Right cardiac atrium (tissue), 5 donors: ENCODE measurements around the gene FGD3. TPM values are rescaled to one million over a fixed set of nuclear protein-coding genes. Genes with fewer than 3 reads are reported as not detected.

Experiments used
- ATAC-seq, 2 donors: fragments of 200-7000 bp; cut with Tn5 transposase; one replicate each; pipeline versions ENCODE4 v1.8.0 to v1.9.1; 2020; ENCODE audit warnings: moderate library complexity in 2 of 2, mild to moderate bottlenecking in 1 of 2
- DNase-seq, 3 donors: peaks; one replicate each; pipeline ENCODE4 v3.0.0-alpha.2; 2020
- H3K27ac ChIP-seq: one replicate; pipeline ENCODE4 v1.5.1; 2013; ENCODE audit warnings: mild to moderate bottlenecking, low read length, control low read depth, moderate library complexity
- H3K27me3 ChIP-seq: one replicate; pipeline ENCODE4 v1.6.1; 2013; ENCODE audit not compliant: control insufficient read depth, insufficient read depth
- H3K4me1 ChIP-seq: one replicate; pipeline ENCODE4 v1.6.1; 2013; ENCODE audit warnings: low read length; ENCODE audit not compliant: control insufficient read depth, insufficient read depth
- H3K4me3 ChIP-seq: one replicate; pipeline ENCODE4 v1.5.1; 2013; ENCODE audit warnings: low read length, control low read depth
- H3K9me3 ChIP-seq: one replicate; pipeline ENCODE4 v1.6.1; 2013; ENCODE audit warnings: low read length; ENCODE audit not compliant: control insufficient read depth
- WGBS: extraction: QIAGEN DNeasy Blood & Tissue Kit; methylation state at CpG from one replicate; pipeline ENCODE4 v1.1.7; 2013; 5-methylcytosine and 5-hydroxymethylcytosine counted together
- intact Hi-C, 4 donors: fragments of 100-400 bp; cut with DNase I; formaldehyde crosslinking; loops; one replicate each; pipeline versions ENCODE4 v1.11.0 to v1.14.0; 2022 to 2023
- polyA plus RNA-seq: library from polyadenylated mRNA; stranded (reverse); fragments of 200-250 nt; gene quantifications from one replicate; pipeline ENCODE4 v1.2.3, GENCODE V29; 2013
- total RNA-seq, 4 donors: library from RNA; stranded (reverse); fragmentation: NEBNext Ultra II Directional; extraction: Animal tissue kit (Norgen Biotek cat#: 25700); gene quantifications; one replicate each; pipeline ENCODE4 v1.2.1, GENCODE V29; 2021
- donor health status: healthy with polysubstance abuse.
- donor health status: DM: no; HTN: yes; CAD: no.
- donor health status: DM: no; HTN: no; CAD: no.
- donor health status: DM: no; HTN: yes; CAD: no; lungs with severe emphysema.
- donor health status: DM: yes; HTN: yes; CAD: no.

Gene FGD3
- total and polyA plus RNA-seq, 5 donors, result 1.1 to 3.2 (median 2.9) TPM

- Histone ChIP-seq H3K4me3 (no peak overlapping the region), H3K9me3 (no peaks in the 10 kb centered on the region), H3K4me1 (peaks cover 4% of the 10 kb centered on the region), H3K27ac (no peak overlapping the region), H3K27me3 (no peaks in the 10 kb centered on the region)
- 90% methylated on average over 8 of the region's 8 CpGs for WGBS
- intact Hi-C loops, result no loop called here
- DNase-seq (no peak), ATAC-seq (no peak)
These were observed 101.5 kb downstream of the FGD3 start for GRCh38 chr9:93048566-93049448.

GRCh38 chr9:93049491-93049890 is 102.2 kb downstream of the FGD3 start:
- H3K27ac ChIP-seq, result no peak overlapping the region
- intact Hi-C loops, result no loop called here
- no peaks in the 10 kb centered on the region for H3K27me3 ChIP-seq
- H3K4me3 ChIP-seq, result no peak overlapping the region
- no peaks in the 10 kb centered on the region for H3K9me3 ChIP-seq
- ATAC-seq (no peak), DNase-seq (peak in 1 of 3 donors; percentile 21)
- H3K4me1 ChIP-seq, result peaks cover 4% of the 10 kb centered on the region
- 88% methylated on average over 4 of the region's 4 CpGs for WGBS

GRCh38 chr9:93050231-93050630 is 102.9 kb downstream of the FGD3 start:
- H3K27me3 ChIP-seq, result no peaks in the 10 kb centered on the region
- peaks cover 4% of the 10 kb centered on the region for H3K4me1 ChIP-seq
- intact Hi-C loops, result no loop called here
- no peak overlapping the region for H3K27ac ChIP-seq
- H3K9me3 ChIP-seq, result no peaks in the 10 kb centered on the region
- no peak for ATAC-seq
- WGBS, result 97% methylated on average over 4 of the region's 4 CpGs
- no peak overlapping the region for H3K4me3 ChIP-seq
- DNase-seq, result no peak

GRCh38 chr9:93051680-93052089 is 104.4 kb downstream of the FGD3 start:
- peak; percentile 42 to 80 (median 77) for DNase-seq
- intact Hi-C loops, result no loop called here
- peaks cover 4% of the 10 kb centered on the region for H3K4me1 ChIP-seq

GRCh38 chr9:93052791-93053540 is 105.6 kb downstream of the FGD3 start:
- Histone ChIP-seq H3K4me1 (peaks cover 4% of the 10 kb centered on the region), H3K4me3 (no peak overlapping the region), H3K27me3 (no peaks in the 10 kb centered on the region), H3K27ac (no peak overlapping the region), H3K9me3 (no peaks in the 10 kb centered on the region)
- ATAC-seq (no peak), DNase-seq (no peak)
- intact Hi-C loops, result no loop called here
- 91% methylated on average over 15 of the region's 15 CpGs for WGBS

More at GRCh38 chr9:93051680-93052089, 104.4 kb downstream of the FGD3 start:
- ATAC-seq, result peak; percentile 80 to 84
- Histone ChIP-seq H3K4me3 (no peak overlapping the region), H3K27me3 (no peaks in the 10 kb centered on the region), H3K9me3 (no peaks in the 10 kb centered on the region), H3K27ac (no peak overlapping the region)
- WGBS, result 30% methylated on average over 6 of the region's 6 CpGs

GRCh38 chr9:93053781-93054331 is 106.5 kb downstream of the FGD3 start:
- DNase-seq, result no peak
- intact Hi-C loops, result no loop called here
- no peaks in the 10 kb centered on the region for H3K9me3 ChIP-seq
- H3K27me3 ChIP-seq, result no peaks in the 10 kb centered on the region
- 82% methylated on average over 5 of the region's 5 CpGs for WGBS
- H3K27ac ChIP-seq, result no peak overlapping the region
- no peak for ATAC-seq
- no peak overlapping the region for H3K4me3 ChIP-seq
- peaks cover 4% of the 10 kb centered on the region for H3K4me1 ChIP-seq

GRCh38 chr9:93054758-93055704 is 107.7 kb downstream of the FGD3 start:
- intact Hi-C loops, result no loop called here
- Histone ChIP-seq H3K27me3 (no peaks in the 10 kb centered on the region), H3K4me1 (peaks cover 4% of the 10 kb centered on the region), H3K4me3 (no peak overlapping the region), H3K9me3 (no peaks in the 10 kb centered on the region), H3K27ac (no peak overlapping the region)
- DNase-seq, result no peak
- 79% methylated on average over 11 of the region's 11 CpGs for WGBS
- no peak for ATAC-seq

- DNase-seq (no peak), ATAC-seq (no peak)
- Histone ChIP-seq H3K27ac (no peak overlapping the region), H3K9me3 (no peaks in the 10 kb centered on the region), H3K27me3 (no peaks in the 10 kb centered on the region), H3K4me1 (peaks cover under 1% of the 10 kb centered on the region), H3K4me3 (no peak overlapping the region)
- whole genome bisulfite sequencing, result 89% methylated on average over 8 of the region's 8 CpGs
- intact Hi-C loops, result no loop called here
These were observed 109.8 kb downstream of the FGD3 start for GRCh38 chr9:93057042-93057702.

GRCh38 chr9:93057703-93058354 is 110.5 kb downstream of the FGD3 start:
- Histone ChIP-seq H3K4me1 (no peaks in the 10 kb centered on the region), H3K9me3 (no peaks in the 10 kb centered on the region), H3K27ac (no peak overlapping the region), H3K27me3 (no peaks in the 10 kb centered on the region), H3K4me3 (no peak overlapping the region)
- ATAC-seq, result peak in 1 of 2 donors; percentile 19
- intact Hi-C loops, result no loop called here
- no peak for DNase-seq
- WGBS, result 59% methylated on average over 14 of the region's 14 CpGs
